Parathyroid adenoma (tissue), 2 donors: ENCODE results near the gene UGT1A7.

Source experiments
- H2AFZ ChIP-seq: fragments of 300-600 bp; sonication (generic); one replicate; pipeline ENCODE4 v1.7.0; 2017; ENCODE audit warnings: antibody characterized with exemption, mild to moderate bottlenecking
- H3K27ac ChIP-seq: fragments of 300-600 bp; sonication (generic); one replicate; pipeline ENCODE4 v1.7.0; 2017
- H3K27me3 ChIP-seq: fragments of 300-600 bp; sonication (generic); one replicate; pipeline ENCODE4 v1.7.0; 2017; ENCODE audit warnings: low read length; ENCODE audit not compliant: control insufficient read depth, insufficient read depth
- H3K36me3 ChIP-seq: fragments of 300-600 bp; sonication (generic); one replicate; pipeline ENCODE4 v1.7.0; 2017; ENCODE audit warnings: low read length; ENCODE audit not compliant: control insufficient read depth, insufficient read depth
- H3K4me1 ChIP-seq: fragments of 300-600 bp; sonication (generic); one replicate; pipeline ENCODE4 v1.7.0; 2017; ENCODE audit warnings: control low read depth
- H3K4me2 ChIP-seq: fragments of 300-600 bp; sonication (generic); one replicate; pipeline ENCODE4 v1.7.0; 2017; ENCODE audit warnings: low read length
- H3K4me3 ChIP-seq: fragments of 300-600 bp; sonication (generic); one replicate; pipeline ENCODE4 v1.7.0; 2017; ENCODE audit warnings: low read depth, low read length
- H3K79me2 ChIP-seq: fragments of 300-600 bp; sonication (generic); one replicate; pipeline ENCODE4 v1.7.0; 2017; ENCODE audit warnings: control low read depth
- H3K9ac ChIP-seq: fragments of 300-600 bp; sonication (generic); one replicate; pipeline ENCODE4 v1.7.0; 2017; ENCODE audit warnings: mild to moderate bottlenecking
- H3K9me3 ChIP-seq: fragments of 300-600 bp; sonication (generic); one replicate; pipeline ENCODE4 v1.7.0; 2017; ENCODE audit warnings: low read length; ENCODE audit not compliant: control insufficient read depth
- CTCF ChIP-seq: fragments of 300-600 bp; sonication (generic); IDR thresholded peaks from one replicate; pipeline ENCODE4 v1.7.0; 2017; ENCODE audit warnings: antibody characterized with exemption, mild to moderate bottlenecking
- donor health status: primary hyperparathyroidism.

UGT1A7 gene

GRCh38 chr2:233791883-233792329 is 110.2 kb downstream of the UGT1A7 start:
- Histone ChIP-seq H3K4me1 (no peaks in the 10 kb centered on the region), H3K4me2 (no peak overlapping the region), H3K4me3 (no peak overlapping the region), H3K27me3 (no peaks in the 10 kb centered on the region), H3K36me3 (no peaks in the 10 kb centered on the region), H3K9ac (no peak overlapping the region), H3K27ac (no peak overlapping the region), H3K79me2 (no peaks in the 10 kb centered on the region), H3K9me3 (no peaks in the 10 kb centered on the region), H2AFZ (no peak overlapping the region)
- no peak for TF ChIP-seq CTCF

- no peak overlapping the region for H2AFZ ChIP-seq
- no peak overlapping the region for H3K27ac ChIP-seq
- H3K79me2 ChIP-seq: no peaks in the 10 kb centered on the region
- H3K4me1 ChIP-seq: no peaks in the 10 kb centered on the region
- no peaks in the 10 kb centered on the region for H3K9me3 ChIP-seq
- no peaks in the 10 kb centered on the region for H3K36me3 ChIP-seq
- no peak overlapping the region for H3K4me3 ChIP-seq
- no peak for TF ChIP-seq CTCF
- no peak overlapping the region for H3K9ac ChIP-seq
- no peaks in the 10 kb centered on the region for H3K27me3 ChIP-seq
- no peak overlapping the region for H3K4me2 ChIP-seq
These were observed 111.0 kb downstream of the UGT1A7 start for GRCh38 chr2:233792720-233793119.

GRCh38 chr2:233793465-233794127 is 111.9 kb downstream of the UGT1A7 start:
- no peak for TF ChIP-seq CTCF
- no peaks in the 10 kb centered on the region for H3K27me3 ChIP-seq
- H3K79me2 ChIP-seq: no peaks in the 10 kb centered on the region
- no peaks in the 10 kb centered on the region for H3K4me1 ChIP-seq
- no peaks in the 10 kb centered on the region for H3K9me3 ChIP-seq
- no peak overlapping the region for H3K4me2 ChIP-seq
- H3K27ac ChIP-seq: no peak overlapping the region
- no peak overlapping the region for H3K9ac ChIP-seq
- H2AFZ ChIP-seq: no peak overlapping the region
- H3K36me3 ChIP-seq: no peaks in the 10 kb centered on the region
- H3K4me3 ChIP-seq: no peak overlapping the region

- Histone ChIP-seq H2AFZ (no peak overlapping the region), H3K9ac (no peak overlapping the region), H3K9me3 (no peaks in the 10 kb centered on the region), H3K27ac (no peak overlapping the region), H3K27me3 (no peaks in the 10 kb centered on the region), H3K4me2 (no peak overlapping the region), H3K79me2 (no peaks in the 10 kb centered on the region), H3K4me3 (no peak overlapping the region), H3K36me3 (no peaks in the 10 kb centered on the region), H3K4me1 (no peaks in the 10 kb centered on the region)
- no peak for TF ChIP-seq CTCF
These were observed 112.5 kb downstream of the UGT1A7 start for GRCh38 chr2:233794128-233794658.

- no peaks in the 10 kb centered on the region for H3K4me1 ChIP-seq
- no peak for TF ChIP-seq CTCF
- H3K4me3 ChIP-seq: no peak overlapping the region
- no peaks in the 10 kb centered on the region for H3K79me2 ChIP-seq
- H3K36me3 ChIP-seq: no peaks in the 10 kb centered on the region
- H3K27me3 ChIP-seq: no peaks in the 10 kb centered on the region
- H3K9me3 ChIP-seq: no peaks in the 10 kb centered on the region
- no peak overlapping the region for H3K4me2 ChIP-seq
- H2AFZ ChIP-seq: no peak overlapping the region
- H3K9ac ChIP-seq: no peak overlapping the region
- no peak overlapping the region for H3K27ac ChIP-seq
These were observed 114.1 kb downstream of the UGT1A7 start for GRCh38 chr2:233795735-233796171.
